Activated T-cell treated with anti-CD3 and anti-CD28 coated beads for 24 hours (primary cell): Measurements from ENCODE around the gene GLT8D1.
"Not testable (repeated sequence)": the region's sequence is repeated elsewhere in the genome, so short reads cannot be mapped to it uniquely, and the experiment has no call there.

Experiments
- DNase-seq: peaks from one replicate; pipeline ENCODE4 v3.0.0-alpha.2; 2020; ENCODE audit warnings: low read depth

GLT8D1 gene

DNA sequence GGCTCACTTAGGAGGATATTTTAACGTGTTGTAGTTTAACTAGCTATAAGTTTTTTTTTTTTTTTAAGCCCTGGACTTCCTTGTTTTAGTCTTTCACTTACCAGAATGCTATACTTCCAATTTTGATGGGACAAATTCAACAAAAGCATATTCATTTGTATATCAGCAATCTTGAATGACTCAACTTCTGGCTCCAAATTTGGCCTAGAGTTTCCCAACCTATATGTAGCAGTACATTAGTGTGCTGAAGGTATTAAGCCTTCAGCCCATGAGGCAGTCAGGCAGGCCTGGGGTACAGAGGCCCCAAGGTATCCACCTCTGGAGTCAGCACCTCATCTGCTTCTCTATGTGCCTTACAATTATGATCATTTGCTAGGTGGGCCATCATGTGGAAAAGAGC, 25.8 kb downstream of the GLT8D1 start:
- DNase-seq = no peak

DNA sequence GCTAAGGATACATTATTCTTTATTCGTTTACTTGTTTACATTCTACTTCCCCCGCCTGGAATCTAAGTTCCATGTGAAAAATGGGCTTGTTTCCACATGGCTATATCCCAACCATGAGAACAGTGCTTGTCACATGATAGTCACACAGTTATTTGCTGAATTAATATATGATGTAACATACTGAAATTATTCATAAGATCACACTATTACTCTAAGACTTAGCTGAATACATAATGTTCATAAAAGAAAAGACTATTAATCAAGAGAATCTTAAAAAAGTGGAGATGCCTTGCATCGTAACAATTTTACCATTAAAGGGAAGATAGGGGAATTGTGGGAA, 26.4 kb downstream of the GLT8D1 start:
- no peak for DNase-seq

DNA sequence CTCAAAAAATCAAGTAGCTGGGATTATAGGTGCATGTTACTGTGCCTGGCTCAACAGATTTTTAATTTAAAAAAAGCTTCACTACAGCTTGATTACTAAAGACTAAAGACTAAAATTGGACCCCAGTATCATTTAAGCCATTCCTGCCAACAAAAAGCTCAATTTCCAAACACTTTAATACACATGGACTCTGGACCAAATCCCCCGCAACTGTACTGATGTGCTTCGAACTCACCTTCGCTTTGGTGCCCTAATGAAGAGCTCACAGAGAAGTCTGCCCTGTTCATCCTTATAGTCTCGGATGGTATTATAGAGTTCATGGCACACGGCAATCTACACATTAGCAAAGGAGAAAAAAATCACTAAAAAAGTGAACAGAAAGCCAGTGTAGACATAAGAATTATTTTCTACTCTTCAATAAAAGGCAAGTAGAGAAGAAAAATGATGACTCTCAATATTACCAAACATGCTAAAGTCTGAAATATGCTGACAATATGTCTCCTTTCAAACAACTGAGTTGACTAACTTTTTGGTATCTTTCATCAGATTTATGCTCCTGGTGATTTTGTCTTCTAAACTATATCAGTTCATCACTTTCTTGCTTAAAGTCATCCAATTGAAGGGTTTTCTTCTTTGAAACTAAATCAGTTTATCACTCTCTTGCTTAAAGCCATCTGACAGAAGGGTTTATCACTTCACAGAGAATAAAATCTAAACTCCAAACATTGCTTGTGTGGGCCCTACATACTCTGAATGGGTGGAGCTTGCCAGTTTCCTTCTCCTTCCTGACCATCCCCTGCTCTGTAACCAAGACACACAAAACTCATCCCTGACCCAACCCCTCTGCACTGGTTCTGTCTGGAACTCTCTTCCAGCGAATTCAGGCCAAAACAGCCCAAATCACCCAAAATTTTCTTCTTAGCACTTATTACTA, 27.1 kb downstream of the GLT8D1 start:
- no peak for DNase-seq

DNA sequence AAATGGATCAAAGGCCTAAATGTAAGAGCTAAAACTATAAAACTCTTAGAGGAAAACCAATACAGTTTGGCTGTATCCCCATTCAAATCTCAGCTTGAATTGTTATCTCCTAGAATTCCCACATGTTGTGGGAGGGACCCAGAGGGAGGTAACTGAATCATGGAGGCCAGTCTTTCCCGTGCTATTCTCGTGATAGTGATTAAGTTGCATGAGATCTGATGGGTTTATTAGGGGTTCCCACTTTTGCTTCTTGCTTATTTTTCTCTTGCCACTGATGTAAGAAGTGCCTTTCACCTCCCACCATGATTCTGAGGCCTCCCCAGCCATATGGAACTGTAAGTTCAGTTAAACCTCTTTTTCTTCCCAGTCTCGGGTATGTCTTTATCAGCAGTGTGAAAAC, 29.4 kb downstream of the GLT8D1 start:
- DNase-seq = not testable (repeated sequence)

DNA sequence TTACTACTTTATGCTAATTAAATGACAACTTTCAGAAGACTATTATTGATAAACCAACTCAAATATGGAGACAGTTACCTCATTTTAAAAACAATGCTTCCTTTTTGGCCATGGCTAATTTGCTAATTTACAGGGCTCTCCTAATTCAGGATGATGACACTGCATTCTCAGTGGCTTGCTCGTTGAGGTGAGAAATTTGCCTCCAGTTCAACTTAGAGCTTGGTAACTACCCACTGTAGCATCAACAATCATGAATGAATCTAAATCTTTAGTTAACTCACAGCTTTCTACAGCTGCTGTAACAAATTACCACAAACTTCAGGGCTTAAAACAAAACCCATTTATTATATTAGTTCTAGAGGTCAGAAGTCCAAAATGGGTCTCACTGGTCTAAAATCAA, 33.9 kb downstream of the GLT8D1 start:
- DNase-seq = no peak

DNA sequence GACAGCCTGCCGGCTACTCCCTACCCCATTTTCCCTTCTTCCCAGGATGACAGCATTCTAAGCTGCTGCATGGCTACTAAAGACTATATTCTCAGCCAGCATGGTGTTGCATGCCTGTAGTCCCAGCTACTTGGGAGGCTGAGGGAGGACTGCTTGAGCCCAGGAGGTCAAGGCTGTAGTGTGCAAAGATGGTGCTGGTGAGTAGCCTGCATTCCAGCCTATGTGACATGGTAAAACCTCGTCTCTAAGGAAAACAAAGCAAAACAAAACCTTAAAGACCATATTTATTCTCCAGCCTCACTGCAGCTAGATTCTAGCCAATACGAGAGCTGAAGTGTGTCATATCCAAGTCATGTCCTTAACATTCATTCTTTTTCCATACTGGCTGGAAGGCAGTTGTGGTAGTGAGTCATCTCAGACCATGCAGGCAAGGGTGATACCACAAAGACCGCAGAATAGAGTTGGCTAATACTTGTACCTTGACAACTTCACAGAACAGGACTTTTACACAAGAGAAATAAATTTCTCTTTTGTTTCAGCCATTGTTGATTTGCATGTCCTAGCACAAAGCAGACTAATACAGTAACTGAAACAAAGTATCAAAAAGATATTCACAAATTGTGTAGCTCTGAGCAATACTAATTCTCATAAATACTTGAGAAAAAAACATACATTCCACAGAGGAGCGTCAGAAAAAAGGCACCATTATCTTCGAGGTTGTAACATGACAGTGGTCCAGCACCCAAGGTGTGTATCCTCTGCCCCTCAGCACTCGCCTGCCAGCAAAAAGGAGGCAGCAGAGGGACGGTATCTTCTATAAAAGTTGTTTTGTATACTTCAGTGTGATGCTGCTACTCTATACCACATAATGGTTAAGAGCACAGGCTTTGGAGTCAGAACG, 34.7 kb downstream of the GLT8D1 start:
- peak; percentile 46 for DNase-seq

DNA sequence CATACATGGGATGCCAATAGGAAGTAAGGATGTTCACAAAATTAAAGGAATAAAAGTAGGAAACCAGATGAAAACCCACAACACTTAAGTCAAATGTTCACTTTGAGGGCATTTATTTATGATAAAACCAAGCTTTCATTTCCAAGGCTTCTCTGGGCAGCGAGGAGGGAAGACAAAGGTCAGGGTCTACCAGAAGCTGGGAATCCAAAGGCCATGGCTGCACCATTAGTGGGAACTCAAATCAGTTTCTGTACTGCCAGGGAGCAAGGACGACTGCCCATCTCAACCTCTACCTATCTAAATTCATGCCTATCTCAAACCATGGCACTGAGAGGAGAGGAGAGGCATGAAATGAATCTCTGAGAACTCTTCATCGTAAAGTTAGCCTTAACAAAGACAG, 42.5 kb downstream of the GLT8D1 start:
- DNase-seq = no peak

DNA sequence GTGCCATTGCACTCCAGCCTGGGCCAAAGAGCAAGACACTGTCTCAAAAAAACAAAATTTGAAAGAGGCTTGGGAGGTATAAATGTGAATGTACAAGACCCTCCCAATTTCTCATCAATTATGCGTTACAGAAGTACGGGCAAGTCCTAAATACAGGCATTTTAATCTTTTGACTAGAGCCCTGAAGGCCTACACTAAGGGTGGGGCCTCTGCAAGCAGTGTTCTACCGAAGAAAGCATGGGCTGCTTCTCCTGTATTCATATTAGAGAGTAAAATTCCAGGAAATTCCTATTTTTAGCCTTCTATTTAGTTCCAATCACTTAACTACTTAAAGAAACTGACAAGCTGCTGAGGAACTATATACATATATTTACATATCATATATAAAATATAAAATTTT, 45.5 kb downstream of the GLT8D1 start:
- no peak for DNase-seq

DNA sequence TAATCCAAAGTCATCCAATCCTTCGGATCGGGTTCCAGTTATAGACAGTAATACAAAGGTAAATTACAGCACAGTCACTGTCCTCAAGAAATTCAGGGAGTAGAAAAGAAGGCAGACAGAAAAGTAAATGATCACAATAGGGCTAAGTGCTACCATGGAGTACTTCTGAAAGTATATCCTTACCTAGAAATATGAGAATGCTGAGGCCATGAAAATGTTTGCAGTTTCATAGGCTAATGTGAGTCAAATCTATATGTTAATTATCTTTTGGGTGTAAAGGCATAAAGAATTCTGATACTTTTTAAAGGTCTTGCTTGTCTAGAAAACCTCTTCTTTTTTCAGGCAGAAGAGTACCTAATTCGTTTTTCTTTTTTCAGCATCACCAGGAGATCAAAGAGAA, 49.7 kb downstream of the GLT8D1 start:
- DNase-seq = no peak

DNA sequence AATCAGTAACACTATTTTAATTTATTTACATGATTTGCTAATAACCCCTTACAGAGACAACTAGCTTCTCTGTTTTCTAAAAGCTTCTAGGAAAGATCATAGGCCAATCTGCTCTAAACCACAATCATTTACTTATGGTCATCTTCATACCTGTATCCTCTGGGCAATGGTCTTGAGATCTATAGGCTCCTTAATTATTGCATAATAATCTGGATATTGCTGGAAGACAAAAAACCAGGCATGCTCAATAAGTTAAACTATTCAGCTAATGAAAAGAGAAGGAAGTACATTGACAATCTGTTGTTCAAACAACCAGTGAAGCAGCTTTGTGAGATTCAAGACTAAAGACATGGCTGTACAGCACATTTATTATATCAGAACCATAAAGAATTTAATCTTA, 54.0 kb downstream of the GLT8D1 start:
- no peak for DNase-seq

DNA sequence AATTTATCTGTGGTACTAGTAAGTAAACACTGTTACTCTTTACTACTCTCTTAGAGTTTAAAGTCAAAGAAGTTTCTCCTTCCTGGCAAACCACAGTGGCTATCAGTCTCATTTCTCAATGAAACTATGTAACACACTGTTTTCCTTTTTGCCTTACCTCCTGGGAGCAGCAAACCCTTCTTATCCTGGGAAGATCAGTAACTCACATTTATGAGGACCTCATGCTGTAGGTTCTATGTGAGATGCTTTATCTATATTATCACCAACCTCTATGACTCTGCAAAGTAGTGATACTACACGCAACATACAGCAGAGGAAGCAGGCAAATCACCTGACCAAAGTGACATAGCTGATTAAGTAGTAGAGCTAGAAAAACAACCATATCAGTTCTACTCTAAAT, 55.2 kb downstream of the GLT8D1 start:
- no peak for DNase-seq

DNA sequence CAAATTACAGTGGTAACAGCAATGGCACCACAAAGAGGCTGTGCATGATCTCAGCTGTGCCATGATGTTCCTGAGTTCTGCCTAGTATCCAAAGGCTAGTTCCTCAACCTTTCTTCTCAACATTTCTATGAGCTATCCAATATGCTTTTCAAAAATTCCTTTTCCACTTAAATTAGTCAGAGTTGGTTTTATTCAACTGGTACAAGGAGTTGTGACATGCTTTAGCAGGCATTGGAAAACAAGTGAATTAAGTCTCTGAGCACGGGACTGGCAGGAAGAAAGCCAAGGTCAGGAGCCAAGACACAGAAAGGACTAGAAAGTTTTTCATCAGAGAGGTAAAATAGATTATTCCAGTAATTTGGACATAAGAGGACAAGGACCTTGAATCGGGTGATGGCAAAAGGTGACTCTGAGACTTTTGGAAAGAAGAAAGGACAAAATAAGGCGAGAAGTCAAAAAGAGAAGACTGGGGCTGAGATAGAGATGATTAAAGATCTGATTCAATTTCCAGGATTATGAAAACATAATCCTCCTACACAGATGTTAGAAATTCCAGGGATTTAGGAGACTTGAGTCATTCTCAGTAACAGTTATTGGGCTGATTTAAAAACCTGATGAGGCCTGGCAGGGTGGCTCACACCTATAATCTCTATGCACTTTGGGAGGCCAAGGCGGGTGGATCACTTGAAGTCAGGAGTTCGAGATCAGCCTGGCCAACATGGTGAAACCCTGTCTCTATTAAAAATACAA, 56.0 kb downstream of the GLT8D1 start:
- no peak for DNase-seq

DNA sequence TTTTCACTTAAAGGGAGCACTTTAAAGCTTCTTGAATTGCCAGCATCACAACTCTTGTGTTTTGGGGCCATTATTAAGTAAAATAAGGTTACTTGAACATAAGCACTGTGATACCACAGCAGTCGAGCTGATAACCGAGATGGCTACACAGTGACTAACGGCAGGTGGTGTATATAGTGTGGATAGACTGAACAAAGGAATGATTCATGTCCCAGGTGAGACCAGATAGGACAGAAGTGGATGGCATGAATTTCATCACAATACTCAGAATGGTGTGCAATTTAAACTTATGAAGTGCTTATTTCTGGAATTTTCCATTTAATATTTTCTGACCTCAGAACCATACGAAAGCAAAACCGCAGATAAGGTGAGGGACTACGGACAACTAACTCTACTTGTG, 60.0 kb downstream of the GLT8D1 start:
- no peak for DNase-seq
